HG03520 (cell line): ENCODE measurements around the gene TMEM214.

Source experiments
- ATAC-seq: cut with Tn5 transposase; IDR thresholded peaks from one replicate; pipeline ENCODE4 v1.9.1; 2021; ENCODE audit warnings: mild to moderate bottlenecking, moderate library complexity; ENCODE audit not compliant: unreplicated experiment

The TMEM214 gene

GRCh38 chr2:27038631-27039339 lies 6.0 kb downstream of the TMEM214 start:
- ATAC-seq: no peak

GRCh38 chr2:27039426-27039825 lies 6.7 kb downstream of the TMEM214 start:
- ATAC-seq: no peak

GRCh38 chr2:27039871-27040270 lies 7.1 kb downstream of the TMEM214 start:
- no peak for ATAC-seq

GRCh38 chr2:27040282-27040681 lies 7.5 kb downstream of the TMEM214 start:
- ATAC-seq: no peak

GRCh38 chr2:27041752-27042151 lies 9.0 kb downstream of the TMEM214 start:
- ATAC-seq: no peak

GRCh38 chr2:27042159-27042661 lies 9.4 kb downstream of the TMEM214 start:
- no peak for ATAC-seq

- no peak for ATAC-seq
These were observed 10.3 kb downstream of the TMEM214 start for GRCh38 chr2:27042985-27043634.

- ATAC-seq: peak; percentile 14
These were observed 16.9 kb downstream of the TMEM214 start for GRCh38 chr2:27049422-27050280.

- peak; percentile 42 for ATAC-seq
These were observed 17.7 kb downstream of the TMEM214 start for GRCh38 chr2:27050281-27050995.

- ATAC-seq: peak; percentile 55
These were observed 18.5 kb downstream of the TMEM214 start, which contains the start of gene AGBL5 for GRCh38 chr2:27050996-27051901. AGBL5 (plus strand) TSS chr2:27051668; CDS start chr2:27052959, 1,291 bp downstream.

- ATAC-seq: no peak
These were observed 19.3 kb downstream of the TMEM214 start for GRCh38 chr2:27051902-27052645.

- ATAC-seq: no peak
These were observed 20.6 kb downstream of the TMEM214 start for GRCh38 chr2:27053321-27053720.

GRCh38 chr2:27053776-27054175 lies 21.0 kb downstream of the TMEM214 start:
- no peak for ATAC-seq

GRCh38 chr2:27054721-27055120 lies 22.0 kb downstream of the TMEM214 start:
- ATAC-seq: no peak

- no peak for ATAC-seq
These were observed 24.4 kb downstream of the TMEM214 start for GRCh38 chr2:27057184-27057583.

- ATAC-seq: no peak
These were observed 25.4 kb downstream of the TMEM214 start for GRCh38 chr2:27058210-27058609.

- no peak for ATAC-seq
These were observed 26.5 kb downstream of the TMEM214 start for GRCh38 chr2:27059141-27059820.

GRCh38 chr2:27060323-27060722 lies 27.6 kb downstream of the TMEM214 start:
- ATAC-seq: no peak
